Prostate gland (tissue), 2 donors: ENCODE results near the gene PGPEP1.
"Not testable (repeated sequence)": the region's sequence is repeated elsewhere in the genome, so short reads cannot be mapped to it uniquely, and the experiment has no call there.

ENCODE experiments used
- POLR2A ChIP-seq: fragments of 450-650 bp; IDR thresholded peaks from one replicate; pipeline ENCODE4 v1.6.1; 2016; ENCODE audit warnings: antibody characterized with exemption, mild to moderate bottlenecking
- TF ChIP-seq, protein P1 (sequence below), 4 experiments: fragments of 200-600 bp in 2 of 4; fragments of 450-650 bp in 2 of 4; sonication (generic) in 2 of 4; IDR thresholded peaks; 1 replicate in 3 of 4; 2 replicates in 1 of 4; pipeline ENCODE4 v1.5.1; 2016 to 2019; ENCODE audit warnings: antibody characterized with exemption in 4 of 4, mild to moderate bottlenecking in 2 of 4, moderate library complexity in 2 of 4

DNA sequence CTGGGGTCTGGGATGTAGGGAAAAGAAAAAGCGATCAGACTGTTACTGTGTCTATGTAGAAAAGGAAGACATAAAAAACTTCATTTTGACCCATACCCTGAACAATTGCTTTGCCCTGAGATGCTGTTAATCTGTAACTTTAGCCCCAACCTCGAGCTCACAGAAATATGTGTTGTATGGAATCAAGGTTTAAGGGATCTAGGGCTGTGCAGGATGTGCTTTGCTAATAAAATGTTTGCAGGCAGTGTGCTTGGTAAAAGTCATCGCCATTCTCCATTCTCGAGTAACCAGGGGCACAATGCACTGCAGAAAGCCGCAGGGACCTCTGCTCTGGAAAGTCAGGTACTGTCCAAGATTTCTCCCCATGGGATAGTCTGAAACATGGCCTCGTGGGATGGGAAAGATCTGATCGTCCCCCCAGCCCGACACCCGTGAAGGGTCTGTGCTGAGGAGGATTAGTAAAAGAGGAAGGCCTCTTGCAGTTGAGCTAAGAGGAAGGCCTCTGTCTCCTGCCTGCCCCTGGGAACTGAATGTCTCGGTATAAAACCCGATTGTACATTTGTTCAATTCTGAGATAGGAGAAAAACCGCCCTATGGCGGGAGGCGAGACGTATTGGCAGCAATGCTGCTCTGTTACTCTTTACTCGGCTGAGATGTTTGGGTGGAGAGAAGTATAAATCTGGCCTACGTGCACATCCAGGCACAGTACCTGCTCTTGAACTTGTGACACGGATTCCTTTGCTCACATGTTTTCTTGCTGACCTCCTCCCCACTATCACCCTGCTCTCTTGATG is 62.3 kb downstream of the PGPEP1 start:
- TF ChIP-seq POLR2A = not testable (repeated sequence)
- TF ChIP-seq, protein P1, sequence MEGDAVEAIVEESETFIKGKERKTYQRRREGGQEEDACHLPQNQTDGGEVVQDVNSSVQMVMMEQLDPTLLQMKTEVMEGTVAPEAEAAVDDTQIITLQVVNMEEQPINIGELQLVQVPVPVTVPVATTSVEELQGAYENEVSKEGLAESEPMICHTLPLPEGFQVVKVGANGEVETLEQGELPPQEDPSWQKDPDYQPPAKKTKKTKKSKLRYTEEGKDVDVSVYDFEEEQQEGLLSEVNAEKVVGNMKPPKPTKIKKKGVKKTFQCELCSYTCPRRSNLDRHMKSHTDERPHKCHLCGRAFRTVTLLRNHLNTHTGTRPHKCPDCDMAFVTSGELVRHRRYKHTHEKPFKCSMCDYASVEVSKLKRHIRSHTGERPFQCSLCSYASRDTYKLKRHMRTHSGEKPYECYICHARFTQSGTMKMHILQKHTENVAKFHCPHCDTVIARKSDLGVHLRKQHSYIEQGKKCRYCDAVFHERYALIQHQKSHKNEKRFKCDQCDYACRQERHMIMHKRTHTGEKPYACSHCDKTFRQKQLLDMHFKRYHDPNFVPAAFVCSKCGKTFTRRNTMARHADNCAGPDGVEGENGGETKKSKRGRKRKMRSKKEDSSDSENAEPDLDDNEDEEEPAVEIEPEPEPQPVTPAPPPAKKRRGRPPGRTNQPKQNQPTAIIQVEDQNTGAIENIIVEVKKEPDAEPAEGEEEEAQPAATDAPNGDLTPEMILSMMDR (IDR thresholded peaks at IDR 0.05) = not testable (repeated sequence)
